HCT116 (cell line): ENCODE data around the gene CIT.

Experiments
- CEBPB ChIP-seq: IDR thresholded peaks from 2 replicates; pipeline ENCODE4 v1.6.1; 2012; ENCODE audit warnings: low read depth
- EZH2 ChIP-seq: fragments of 200-600 bp; sonication (generic); IDR thresholded peaks from 2 replicates; pipeline ENCODE4 v1.6.1; 2017; ENCODE audit warnings: antibody characterized with exemption, mixed run types
- EZH2phosphoT487 ChIP-seq: fragments of 200-600 bp; IDR thresholded peaks from 2 replicates; pipeline ENCODE4 v1.6.1; 2018; ENCODE audit warnings: antibody characterized with exemption, borderline replicate concordance
- FOSL1 ChIP-seq: IDR thresholded peaks from 2 replicates; pipeline ENCODE4 v1.6.1; 2012; ENCODE audit warnings: low read depth
- POLR2A ChIP-seq: IDR thresholded peaks from 2 replicates; pipeline ENCODE4 v1.7.0; 2011; ENCODE audit warnings: borderline replicate concordance; ENCODE audit not compliant: insufficient read depth, insufficient read length; ENCODE audit errors: extremely low read depth
- POLR2AphosphoS5 ChIP-seq: IDR thresholded peaks from 2 replicates; pipeline ENCODE4 v1.6.1; 2011; ENCODE audit warnings: mild to moderate bottlenecking, low read depth, low read length, moderate library complexity
- RAD21 ChIP-seq: IDR thresholded peaks from 2 replicates; pipeline ENCODE4 v1.6.1; 2012; ENCODE audit warnings: low read depth, mild to moderate bottlenecking
- SIN3A ChIP-seq: IDR thresholded peaks from 2 replicates; pipeline ENCODE4 v1.6.1; 2012; ENCODE audit warnings: low read depth
- TF ChIP-seq, protein P1 (sequence below): IDR thresholded peaks from 2 replicates; pipeline ENCODE4 v1.6.1; 2012; ENCODE audit warnings: low read depth
- TF ChIP-seq, protein P2 (sequence below), 3 experiments: fragments of 200-600 bp in 1 of 3; sonication (generic) in 1 of 3; IDR thresholded peaks in 2 of 3; conservative IDR thresholded peaks in 1 of 3; 2 replicates each; pipeline ENCODE4 v1.5.1; 2012 to 2017; ENCODE audit warnings: low read depth in 2 of 3, low read length in 2 of 3, antibody characterized with exemption in 1 of 3, borderline replicate concordance in 1 of 3, control low read depth in 1 of 3, mild to moderate bottlenecking in 1 of 3, mixed read lengths in 1 of 3, mixed run types in 1 of 3, moderate library complexity in 1 of 3; ENCODE audit not compliant: insufficient read depth in 1 of 3
- TF ChIP-seq, protein P3 (sequence below): IDR thresholded peaks from 2 replicates; pipeline ENCODE4 v1.6.1; 2012
- TF ChIP-seq, protein P4 (sequence below): IDR thresholded peaks from 2 replicates; pipeline ENCODE4 v1.6.1; 2012
- TF ChIP-seq, protein P5 (sequence below): IDR thresholded peaks from 2 replicates; pipeline ENCODE4 v1.6.1; 2011; ENCODE audit warnings: mild to moderate bottlenecking, low read length, moderate library complexity; ENCODE audit not compliant: insufficient replicate concordance; ENCODE audit errors: extremely low read depth

DNA sequence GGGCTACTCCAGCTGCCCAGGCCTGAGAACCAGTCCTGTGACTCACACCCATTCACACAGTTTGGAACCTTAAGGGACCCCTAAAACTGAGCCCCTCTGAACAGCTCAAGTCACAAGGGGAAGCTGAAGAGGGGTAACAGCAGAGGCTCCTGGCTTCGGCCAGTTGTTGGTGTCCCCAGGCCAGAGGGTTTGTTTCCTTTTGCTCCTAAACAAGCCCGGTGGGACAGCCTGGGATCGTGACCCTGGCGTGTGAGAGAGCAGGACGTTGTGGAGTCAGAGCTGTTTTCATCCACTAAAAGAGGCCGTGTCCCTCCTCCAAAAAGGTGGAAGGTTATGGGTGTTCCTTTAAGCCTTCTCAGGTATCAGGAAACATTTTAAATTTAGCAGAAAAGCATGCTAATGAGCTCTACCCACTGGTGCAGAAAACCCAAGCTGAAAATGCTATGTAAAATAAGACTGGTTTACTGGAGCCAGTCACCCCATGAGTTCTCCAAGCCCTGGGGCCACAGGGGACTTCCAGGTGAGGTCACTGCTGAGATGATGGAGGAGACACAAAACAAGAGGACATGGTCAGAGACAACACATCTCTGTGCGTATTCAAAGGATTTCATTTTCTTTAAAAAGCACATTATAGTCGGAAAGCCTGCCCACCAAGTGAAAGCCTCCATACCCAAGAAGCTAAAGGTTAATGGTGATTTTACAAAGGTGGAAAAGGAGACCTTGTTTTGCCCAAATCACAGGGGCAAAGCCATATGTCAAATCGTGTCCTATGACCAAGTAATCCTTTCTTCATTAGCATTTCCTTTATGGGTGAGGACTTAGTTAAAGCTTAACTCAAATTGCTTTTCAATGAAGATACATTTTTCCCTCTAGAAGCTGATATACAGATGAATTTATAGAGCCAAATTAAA, 195.1 kb downstream of the CIT start:
- TF ChIP-seq, protein P1, sequence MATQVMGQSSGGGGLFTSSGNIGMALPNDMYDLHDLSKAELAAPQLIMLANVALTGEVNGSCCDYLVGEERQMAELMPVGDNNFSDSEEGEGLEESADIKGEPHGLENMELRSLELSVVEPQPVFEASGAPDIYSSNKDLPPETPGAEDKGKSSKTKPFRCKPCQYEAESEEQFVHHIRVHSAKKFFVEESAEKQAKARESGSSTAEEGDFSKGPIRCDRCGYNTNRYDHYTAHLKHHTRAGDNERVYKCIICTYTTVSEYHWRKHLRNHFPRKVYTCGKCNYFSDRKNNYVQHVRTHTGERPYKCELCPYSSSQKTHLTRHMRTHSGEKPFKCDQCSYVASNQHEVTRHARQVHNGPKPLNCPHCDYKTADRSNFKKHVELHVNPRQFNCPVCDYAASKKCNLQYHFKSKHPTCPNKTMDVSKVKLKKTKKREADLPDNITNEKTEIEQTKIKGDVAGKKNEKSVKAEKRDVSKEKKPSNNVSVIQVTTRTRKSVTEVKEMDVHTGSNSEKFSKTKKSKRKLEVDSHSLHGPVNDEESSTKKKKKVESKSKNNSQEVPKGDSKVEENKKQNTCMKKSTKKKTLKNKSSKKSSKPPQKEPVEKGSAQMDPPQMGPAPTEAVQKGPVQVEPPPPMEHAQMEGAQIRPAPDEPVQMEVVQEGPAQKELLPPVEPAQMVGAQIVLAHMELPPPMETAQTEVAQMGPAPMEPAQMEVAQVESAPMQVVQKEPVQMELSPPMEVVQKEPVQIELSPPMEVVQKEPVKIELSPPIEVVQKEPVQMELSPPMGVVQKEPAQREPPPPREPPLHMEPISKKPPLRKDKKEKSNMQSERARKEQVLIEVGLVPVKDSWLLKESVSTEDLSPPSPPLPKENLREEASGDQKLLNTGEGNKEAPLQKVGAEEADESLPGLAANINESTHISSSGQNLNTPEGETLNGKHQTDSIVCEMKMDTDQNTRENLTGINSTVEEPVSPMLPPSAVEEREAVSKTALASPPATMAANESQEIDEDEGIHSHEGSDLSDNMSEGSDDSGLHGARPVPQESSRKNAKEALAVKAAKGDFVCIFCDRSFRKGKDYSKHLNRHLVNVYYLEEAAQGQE = no peak
- TF ChIP-seq, protein P2, sequence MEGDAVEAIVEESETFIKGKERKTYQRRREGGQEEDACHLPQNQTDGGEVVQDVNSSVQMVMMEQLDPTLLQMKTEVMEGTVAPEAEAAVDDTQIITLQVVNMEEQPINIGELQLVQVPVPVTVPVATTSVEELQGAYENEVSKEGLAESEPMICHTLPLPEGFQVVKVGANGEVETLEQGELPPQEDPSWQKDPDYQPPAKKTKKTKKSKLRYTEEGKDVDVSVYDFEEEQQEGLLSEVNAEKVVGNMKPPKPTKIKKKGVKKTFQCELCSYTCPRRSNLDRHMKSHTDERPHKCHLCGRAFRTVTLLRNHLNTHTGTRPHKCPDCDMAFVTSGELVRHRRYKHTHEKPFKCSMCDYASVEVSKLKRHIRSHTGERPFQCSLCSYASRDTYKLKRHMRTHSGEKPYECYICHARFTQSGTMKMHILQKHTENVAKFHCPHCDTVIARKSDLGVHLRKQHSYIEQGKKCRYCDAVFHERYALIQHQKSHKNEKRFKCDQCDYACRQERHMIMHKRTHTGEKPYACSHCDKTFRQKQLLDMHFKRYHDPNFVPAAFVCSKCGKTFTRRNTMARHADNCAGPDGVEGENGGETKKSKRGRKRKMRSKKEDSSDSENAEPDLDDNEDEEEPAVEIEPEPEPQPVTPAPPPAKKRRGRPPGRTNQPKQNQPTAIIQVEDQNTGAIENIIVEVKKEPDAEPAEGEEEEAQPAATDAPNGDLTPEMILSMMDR (IDR thresholded peaks at IDR 0.05 in 2 of 3, conservative IDR thresholded peaks at IDR 0.05 in 1 of 3; ENCODE audit: borderline replicate concordance in 1 of 3, insufficient read depth in 1 of 3, low read depth in 2 of 3, low read length in 2 of 3) = no peak
- TF ChIP-seq SIN3A (no peak), CEBPB (no peak), POLR2AphosphoS5 (no peak), FOSL1 (no peak), RAD21 (no peak), POLR2A (no peak), EZH2 (no peak), EZH2phosphoT487 (no peak)
- TF ChIP-seq, protein P3, sequence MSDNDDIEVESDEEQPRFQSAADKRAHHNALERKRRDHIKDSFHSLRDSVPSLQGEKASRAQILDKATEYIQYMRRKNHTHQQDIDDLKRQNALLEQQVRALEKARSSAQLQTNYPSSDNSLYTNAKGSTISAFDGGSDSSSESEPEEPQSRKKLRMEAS = no peak
- TF ChIP-seq, protein P4, sequence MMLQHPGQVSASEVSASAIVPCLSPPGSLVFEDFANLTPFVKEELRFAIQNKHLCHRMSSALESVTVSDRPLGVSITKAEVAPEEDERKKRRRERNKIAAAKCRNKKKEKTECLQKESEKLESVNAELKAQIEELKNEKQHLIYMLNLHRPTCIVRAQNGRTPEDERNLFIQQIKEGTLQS = no peak
- TF ChIP-seq, protein P5, sequence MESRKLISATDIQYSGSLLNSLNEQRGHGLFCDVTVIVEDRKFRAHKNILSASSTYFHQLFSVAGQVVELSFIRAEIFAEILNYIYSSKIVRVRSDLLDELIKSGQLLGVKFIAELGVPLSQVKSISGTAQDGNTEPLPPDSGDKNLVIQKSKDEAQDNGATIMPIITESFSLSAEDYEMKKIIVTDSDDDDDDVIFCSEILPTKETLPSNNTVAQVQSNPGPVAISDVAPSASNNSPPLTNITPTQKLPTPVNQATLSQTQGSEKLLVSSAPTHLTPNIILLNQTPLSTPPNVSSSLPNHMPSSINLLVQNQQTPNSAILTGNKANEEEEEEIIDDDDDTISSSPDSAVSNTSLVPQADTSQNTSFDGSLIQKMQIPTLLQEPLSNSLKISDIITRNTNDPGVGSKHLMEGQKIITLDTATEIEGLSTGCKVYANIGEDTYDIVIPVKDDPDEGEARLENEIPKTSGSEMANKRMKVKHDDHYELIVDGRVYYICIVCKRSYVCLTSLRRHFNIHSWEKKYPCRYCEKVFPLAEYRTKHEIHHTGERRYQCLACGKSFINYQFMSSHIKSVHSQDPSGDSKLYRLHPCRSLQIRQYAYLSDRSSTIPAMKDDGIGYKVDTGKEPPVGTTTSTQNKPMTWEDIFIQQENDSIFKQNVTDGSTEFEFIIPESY = no peak
